Hematopoietic multipotent progenitor cell (in vitro differentiated cells): ENCODE measurements around the gene PLD5. TPM values are rescaled to one million over a fixed set of nuclear protein-coding genes. Genes with fewer than 3 reads are reported as not detected.

ENCODE experiments used
- DNase-seq, 3 donors: peaks; one replicate each; pipeline ENCODE4 v3.0.0-alpha.2; 2011 to 2015; ENCODE audit warnings: low read depth in 2 of 3, low spot score in 2 of 3
- total RNA-seq: library from RNA; depleted of rRNA; stranded (reverse); fragments of >200 nt; gene quantifications from one replicate; pipeline ENCODE4 v1.2.3, GENCODE V29; 2012

The PLD5 gene
- total RNA-seq, result not detected

- DNase-seq, result peak in 1 of 3 donors; percentile 0
Observed at GRCh38 chr1:242524571-242525359, at the start of gene PLD5. PLD5 (minus strand) TSS chr1:242524697.

- DNase-seq, result no peak
Observed at GRCh38 chr1:242569867-242570266, 45.4 kb upstream of the PLD5 start.

GRCh38 chr1:242568666-242569065 lies 44.2 kb upstream of the PLD5 start:
- no peak for DNase-seq

- no peak for DNase-seq
Observed at GRCh38 chr1:242567596-242567995, 43.1 kb upstream of the PLD5 start.

- no peak for DNase-seq
Observed at GRCh38 chr1:242556759-242557158, 32.3 kb upstream of the PLD5 start.

- no peak for DNase-seq
Observed at GRCh38 chr1:242556276-242556675, 31.8 kb upstream of the PLD5 start.

GRCh38 chr1:242554577-242554976 lies 30.1 kb upstream of the PLD5 start:
- DNase-seq, result no peak

GRCh38 chr1:242546849-242547729 lies 22.6 kb upstream of the PLD5 start:
- no peak for DNase-seq

- no peak for DNase-seq
Observed at GRCh38 chr1:242546441-242546840, 21.9 kb upstream of the PLD5 start.

- DNase-seq, result no peak
Observed at GRCh38 chr1:242544071-242544470, 19.6 kb upstream of the PLD5 start.

- DNase-seq, result no peak
Observed at GRCh38 chr1:242542271-242542670, 17.8 kb upstream of the PLD5 start.

- no peak for DNase-seq
Observed at GRCh38 chr1:242535986-242536385, 11.5 kb upstream of the PLD5 start.

GRCh38 chr1:242534753-242535152 lies 10.3 kb upstream of the PLD5 start:
- no peak for DNase-seq

GRCh38 chr1:242530761-242531160 lies 6.3 kb upstream of the PLD5 start:
- no peak for DNase-seq

GRCh38 chr1:242525769-242526168 lies 1.3 kb upstream of the PLD5 start:
- DNase-seq, result no peak

- no peak for DNase-seq
Observed at GRCh38 chr1:242525360-242525722, 844 bp upstream of the PLD5 start.

GRCh38 chr1:242523719-242524570 lies 552 bp downstream of the PLD5 start:
- peak in 2 of 3 donors; percentile 5 to 16 for DNase-seq

- no peak for DNase-seq
Observed at GRCh38 chr1:242522996-242523718, 1.3 kb downstream of the PLD5 start.

GRCh38 chr1:242522304-242522945 lies 2.1 kb downstream of the PLD5 start:
- peak in 1 of 3 donors; percentile 0 for DNase-seq

- DNase-seq, result no peak
Observed at GRCh38 chr1:242515555-242515954, 8.9 kb downstream of the PLD5 start.
